ENCODE measurements around the gene CNGB1. TPM values are rescaled to one million over a fixed set of nuclear protein-coding genes. Genes with fewer than 3 reads are reported as not detected.

CNGB1 gene
- total and polyA plus RNA-seq, 9 donors, result 0.11 TPM; not detected in 8

- TF ChIP-seq CTCF (IDR thresholded peaks at IDR 0.05) (no peak), POLR2A (IDR thresholded peaks at IDR 0.05) (no peak), EP300 (IDR thresholded peaks at IDR 0.05) (no peak)
- H3K27me3 ChIP-seq, result no peaks in the 10 kb centered on the region
- intact Hi-C loops (cut with DNase I), result no loop called here
- no peak for DNase-seq
- no peak overlapping the region for H3K4me3 ChIP-seq
- no peak overlapping the region for H3K27ac ChIP-seq
- H3K4me1 ChIP-seq (ENCODE audit: insufficient read depth), result no peaks in the 10 kb centered on the region
- H3K9me3 ChIP-seq, result no peaks in the 10 kb centered on the region
- 64 to 81% (median 67%) methylated on average over 8 of the region's 8 CpGs for WGBS, 3 donors
- H3K36me3 ChIP-seq, result no peaks in the 10 kb centered on the region
Measured at GRCh38 chr16:57892041-57892440, 78.9 kb downstream of the CNGB1 start.

- Histone ChIP-seq H3K9me3 (no peaks in the 10 kb centered on the region), H3K27ac (no peak overlapping the region), H3K27me3 (no peaks in the 10 kb centered on the region), H3K4me3 (no peak overlapping the region), H3K36me3 (no peaks in the 10 kb centered on the region), H3K4me1 (ENCODE audit: insufficient read depth) (no peaks in the 10 kb centered on the region)
- intact Hi-C loops (cut with DNase I), result no loop called here
- no peak for DNase-seq
- no peak for TF ChIP-seq POLR2A (IDR thresholded peaks at IDR 0.05)
- TF ChIP-seq CTCF (IDR thresholded peaks at IDR 0.05), result no peak
- no peak for TF ChIP-seq EP300 (IDR thresholded peaks at IDR 0.05)
- 74 to 82% (median 75%) methylated on average over 3 of the region's 3 CpGs for WGBS, 3 donors
Measured at GRCh38 chr16:57890752-57891111, 80.2 kb downstream of the CNGB1 start.

GRCh38 chr16:57889960-57890751 is 80.8 kb downstream of the CNGB1 start:
- H3K4me1 ChIP-seq (ENCODE audit: insufficient read depth), result no peaks in the 10 kb centered on the region
- no peak overlapping the region for H3K4me3 ChIP-seq
- intact Hi-C loops (cut with DNase I), result no loop called here
- DNase-seq, result no peak
- TF ChIP-seq POLR2A (IDR thresholded peaks at IDR 0.05) (no peak), EP300 (IDR thresholded peaks at IDR 0.05) (no peak), CTCF (IDR thresholded peaks at IDR 0.05) (no peak)
- WGBS, 3 donors, result 46 to 58% (median 53%) methylated on average over 9 of the region's 9 CpGs
- no peak overlapping the region for H3K27ac ChIP-seq
- H3K27me3 ChIP-seq, result no peaks in the 10 kb centered on the region
- no peaks in the 10 kb centered on the region for H3K36me3 ChIP-seq
- H3K9me3 ChIP-seq, result no peaks in the 10 kb centered on the region

- no peaks in the 10 kb centered on the region for H3K36me3 ChIP-seq
- no peak overlapping the region for H3K4me3 ChIP-seq
- DNase-seq, result no peak
- no peaks in the 10 kb centered on the region for H3K4me1 ChIP-seq (ENCODE audit: insufficient read depth)
- TF ChIP-seq EP300 (IDR thresholded peaks at IDR 0.05) (no peak), POLR2A (IDR thresholded peaks at IDR 0.05) (no peak), CTCF (IDR thresholded peaks at IDR 0.05) (no peak)
- 77 to 83% (median 78%) methylated on average over 4 of the region's 4 CpGs for WGBS, 3 donors
- H3K27me3 ChIP-seq, result no peaks in the 10 kb centered on the region
- H3K9me3 ChIP-seq, result no peaks in the 10 kb centered on the region
- intact Hi-C loops (cut with DNase I), result no loop called here
- no peak overlapping the region for H3K27ac ChIP-seq
Measured at GRCh38 chr16:57889522-57889921, 81.4 kb downstream of the CNGB1 start.

Data from ovary (tissue), 9 donors.